ENCODE measurements around the gene RPS2. TPM values are rescaled to one million over a fixed set of nuclear protein-coding genes. Genes with fewer than 3 reads are reported as not detected.

RPS2 gene
- total and polyA plus RNA-seq, 8 donors = 1,316 to 3,219 (median 1,806) TPM

DNA sequence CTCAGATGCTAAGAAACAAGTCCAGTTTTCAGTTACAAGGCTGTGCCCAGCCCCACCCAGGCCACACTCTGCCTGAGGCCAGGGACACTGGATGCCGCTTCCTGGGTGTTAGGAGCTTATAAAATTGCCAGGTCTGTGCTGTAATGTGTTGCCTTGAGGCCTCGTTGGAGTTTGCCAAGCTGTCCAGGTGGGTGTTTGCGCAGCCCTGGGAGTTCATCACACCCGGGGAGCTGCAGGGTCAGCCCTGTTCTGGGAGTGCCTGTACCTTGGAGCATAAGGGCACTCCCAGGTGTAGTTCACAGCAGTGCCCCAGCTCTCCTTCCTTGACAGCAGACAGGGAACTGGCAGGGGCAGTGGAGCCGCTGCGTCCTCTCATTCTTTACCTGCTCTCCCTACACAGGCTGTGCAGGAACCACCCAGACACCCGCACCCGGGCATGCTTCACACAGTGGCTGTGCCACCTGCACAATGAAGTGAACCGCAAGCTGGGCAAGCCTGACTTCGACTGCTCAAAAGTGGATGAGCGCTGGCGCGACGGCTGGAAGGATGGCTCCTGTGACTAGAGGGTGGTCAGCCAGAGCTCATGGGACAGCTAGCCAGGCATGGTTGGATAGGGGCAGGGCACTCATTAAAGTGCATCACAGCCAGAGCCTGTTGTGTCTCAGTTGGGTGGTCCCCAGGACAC, 21.0 kb upstream of the RPS2 start:
- ATAC-seq = no peak
- FAIRE-seq = no peak
- Histone ChIP-seq H3K9me3 (no peaks in the 10 kb centered on the region), H3K36me3 (peaks cover 0 to 3% (median 0%) of the 10 kb centered on the region in 3 donors), H3K4me3 (no peak overlapping the region), H3K27me3 (peaks cover 0 to 3% (median 0%) of the 10 kb centered on the region in 4 donors), H3K4me1 (peaks cover 11 to 20% (median 16%) of the 10 kb centered on the region in 3 donors), H3K27ac (no peak overlapping the region)
- peak in 1 of 6 donors; percentile 67 for DNase-seq
- intact Hi-C loops (cut with DNase I) = no loop called here
- 89 to 92% methylated on average over 14 of the region's 14 CpGs for WGBS, 2 donors
- TF ChIP-seq, protein P1, sequence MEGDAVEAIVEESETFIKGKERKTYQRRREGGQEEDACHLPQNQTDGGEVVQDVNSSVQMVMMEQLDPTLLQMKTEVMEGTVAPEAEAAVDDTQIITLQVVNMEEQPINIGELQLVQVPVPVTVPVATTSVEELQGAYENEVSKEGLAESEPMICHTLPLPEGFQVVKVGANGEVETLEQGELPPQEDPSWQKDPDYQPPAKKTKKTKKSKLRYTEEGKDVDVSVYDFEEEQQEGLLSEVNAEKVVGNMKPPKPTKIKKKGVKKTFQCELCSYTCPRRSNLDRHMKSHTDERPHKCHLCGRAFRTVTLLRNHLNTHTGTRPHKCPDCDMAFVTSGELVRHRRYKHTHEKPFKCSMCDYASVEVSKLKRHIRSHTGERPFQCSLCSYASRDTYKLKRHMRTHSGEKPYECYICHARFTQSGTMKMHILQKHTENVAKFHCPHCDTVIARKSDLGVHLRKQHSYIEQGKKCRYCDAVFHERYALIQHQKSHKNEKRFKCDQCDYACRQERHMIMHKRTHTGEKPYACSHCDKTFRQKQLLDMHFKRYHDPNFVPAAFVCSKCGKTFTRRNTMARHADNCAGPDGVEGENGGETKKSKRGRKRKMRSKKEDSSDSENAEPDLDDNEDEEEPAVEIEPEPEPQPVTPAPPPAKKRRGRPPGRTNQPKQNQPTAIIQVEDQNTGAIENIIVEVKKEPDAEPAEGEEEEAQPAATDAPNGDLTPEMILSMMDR (IDR thresholded peaks at IDR 0.05) = no peak

DNA sequence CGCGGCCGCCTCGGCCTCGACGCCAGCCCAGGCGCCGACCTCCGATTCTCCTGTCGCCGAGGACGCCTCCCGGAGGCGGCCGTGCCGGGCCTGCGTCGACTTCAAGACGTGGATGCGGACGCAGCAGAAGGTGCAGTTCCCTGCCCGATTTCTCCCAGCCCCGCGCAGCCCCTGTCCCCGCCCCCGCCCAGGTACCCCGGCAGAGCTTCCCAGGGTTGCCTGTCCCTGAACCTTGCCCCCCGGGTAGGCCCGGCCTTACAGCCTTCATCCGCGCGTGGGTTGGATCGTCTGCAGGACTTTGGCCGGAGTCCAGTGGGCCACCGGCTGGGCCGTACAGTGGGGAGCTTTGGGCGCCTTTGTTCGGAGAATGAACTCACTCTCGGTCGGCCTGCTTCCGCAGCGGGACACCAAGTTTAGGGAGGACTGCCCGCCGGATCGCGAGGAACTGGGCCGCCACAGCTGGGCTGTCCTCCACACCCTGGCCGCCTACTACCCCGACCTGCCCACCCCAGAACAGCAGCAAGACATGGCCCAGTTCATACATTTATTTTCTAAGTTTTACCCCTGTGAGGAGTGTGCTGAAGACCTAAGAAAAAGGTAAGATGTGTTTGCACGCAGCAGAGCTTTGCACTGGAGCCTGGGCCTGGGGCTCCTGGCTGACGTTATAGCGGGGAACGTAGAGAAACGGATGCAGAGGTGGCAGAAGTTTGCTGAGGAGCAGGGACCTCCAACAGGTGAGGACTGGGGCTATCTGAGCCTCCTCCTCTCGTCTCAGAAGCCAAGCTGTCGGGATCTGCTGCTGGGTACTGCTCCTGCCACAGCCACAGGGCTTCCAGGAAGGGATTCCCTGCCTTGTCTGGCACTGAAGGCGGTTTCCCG, 20.0 kb upstream of the RPS2 start:
- H3K36me3 ChIP-seq = peaks cover 0 to 3% (median 0%) of the 10 kb centered on the region in 3 donors
- WGBS, 2 donors = 9 to 12% methylated on average over 38 to 58 of the region's 58 CpGs
- no peaks in the 10 kb centered on the region for H3K27me3 ChIP-seq
- FAIRE-seq = no peak
- peak in 1 of 4 donors; percentile 3 for ATAC-seq
- peak in 3 of 6 donors; percentile 56 to 82 (median 76) for DNase-seq
- intact Hi-C loops (cut with DNase I) = no loop called here
- no peaks in the 10 kb centered on the region for H3K9me3 ChIP-seq
- H3K27ac ChIP-seq = peak overlapping the region; percentile 47 to 78 (median 69)
- TF ChIP-seq, protein P1 (IDR thresholded peaks at IDR 0.05) = no peak
- H3K4me3 ChIP-seq = peak overlapping the region; percentile 84 to 95 (median 94)
- peaks cover 7 to 20% (median 16%) of the 10 kb centered on the region in 3 donors for H3K4me1 ChIP-seq

DNA sequence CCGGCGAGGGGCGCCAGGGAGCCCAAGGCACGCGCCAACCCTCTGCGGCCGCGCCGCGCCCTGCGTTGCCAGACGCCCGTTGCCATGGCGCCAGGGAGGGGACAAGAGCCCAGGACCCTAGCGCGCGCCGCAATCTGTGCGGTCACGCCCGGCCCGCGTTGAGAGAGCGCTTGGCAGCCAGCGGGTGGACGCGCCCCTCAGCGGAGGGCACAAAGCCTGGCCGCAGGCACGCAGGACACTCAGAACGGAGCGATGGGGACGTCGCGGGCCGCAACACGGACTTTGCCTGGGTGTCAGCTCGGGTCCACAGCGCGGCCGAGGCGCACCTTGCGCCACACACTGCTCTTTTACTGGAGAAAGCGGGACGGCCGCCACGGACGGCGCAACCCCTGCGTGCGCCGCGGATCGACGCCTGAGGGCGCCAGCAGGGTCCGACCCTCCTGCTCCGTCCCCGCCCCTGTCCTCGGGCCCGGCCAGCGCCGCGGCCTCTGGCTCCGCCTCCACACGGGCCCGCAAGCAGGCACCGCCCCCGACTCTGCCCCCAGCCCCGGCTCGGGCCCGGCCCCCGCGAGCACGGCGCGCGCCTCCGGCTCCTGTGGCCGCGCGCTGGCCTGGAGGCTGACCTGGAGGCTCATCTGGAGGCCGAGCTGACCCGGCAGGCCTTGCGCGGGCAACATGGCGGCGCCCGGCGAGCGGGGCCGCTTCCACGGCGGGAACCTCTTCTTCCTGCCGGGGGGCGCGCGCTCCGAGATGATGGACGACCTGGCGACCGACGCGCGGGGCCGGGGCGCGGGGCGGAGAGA, 19.1 kb upstream of the RPS2 start, which contains the start of gene GFER:
TSS of gene GFER (plus strand) at position 650 of the 803 bp plus-strand sequence. CDS start at position 676, 26 bp downstream.
- Histone ChIP-seq H3K9me3 (no peaks in the 10 kb centered on the region), H3K4me3 (peak within 1 kb of the TSS; percentile 84 to 95 (median 94)), H3K27me3 (no peaks in the 10 kb centered on the region), H3K4me1 (peaks cover under 1 to 17% (median 12%) of the 10 kb centered on the region in 3 donors), H3K27ac (peak within 1 kb of the TSS; percentile 47 to 78 (median 69)), H3K36me3 (peaks cover 0 to 3% (median 0%) of the 10 kb centered on the region in 3 donors)
- no peak for FAIRE-seq
- 0 to 1% methylated on average over 82 to 109 of the region's 109 CpGs for WGBS, 2 donors
- DNase-seq = peak; percentile 89 to 96 (median 94)
- intact Hi-C loops (cut with DNase I) = no loop called here
- peak; percentile 81 to 90 (median 84) for ATAC-seq
- TF ChIP-seq, protein P1 (IDR thresholded peaks at IDR 0.05) = peak in 1 of 4 donors; percentile 17

DNA sequence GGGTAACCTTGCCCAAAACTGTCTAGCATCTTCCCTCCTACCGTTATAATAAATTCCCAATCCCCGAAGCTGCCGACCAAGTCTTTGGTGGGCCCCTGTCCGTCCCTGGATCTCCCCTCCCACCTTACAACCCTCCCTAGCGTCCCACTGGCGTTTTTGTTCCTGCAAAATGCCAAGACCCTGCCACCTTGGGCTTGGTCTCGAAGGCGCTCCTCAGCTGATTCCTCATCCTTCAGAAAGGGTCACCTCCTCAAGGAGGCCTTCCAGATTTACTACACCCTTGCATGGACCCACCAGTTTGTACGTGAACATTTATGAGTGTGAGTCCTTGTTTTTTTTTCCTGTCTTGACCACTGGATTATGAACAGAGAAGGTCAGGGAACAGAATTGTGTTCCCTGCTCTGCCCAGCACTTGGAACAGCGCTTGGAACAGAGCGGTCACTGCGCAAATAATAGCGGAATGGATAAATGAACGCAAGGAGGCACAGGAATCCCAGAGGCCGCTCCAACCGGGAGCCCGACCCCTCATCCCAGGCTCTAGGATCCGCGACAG, 18.4 kb upstream of the RPS2 start:
- H3K4me3 ChIP-seq = peak overlapping the region in 3 of 4 donors; percentile 84 to 95 (median 93)
- no peaks in the 10 kb centered on the region for H3K9me3 ChIP-seq
- no peak for ATAC-seq
- TF ChIP-seq, protein P1 (IDR thresholded peaks at IDR 0.05) = no peak
- DNase-seq = peak in 1 of 6 donors; percentile 39
- no peak for FAIRE-seq
- no peaks in the 10 kb centered on the region for H3K27me3 ChIP-seq
- intact Hi-C loops (cut with DNase I) = no loop called here
- peaks cover 0 to 17% (median 12%) of the 10 kb centered on the region in 3 donors for H3K4me1 ChIP-seq
- H3K27ac ChIP-seq = peak overlapping the region in 3 of 4 donors; percentile 47 to 78 (median 68)
- H3K36me3 ChIP-seq = peaks cover 0 to 3% (median 0%) of the 10 kb centered on the region in 3 donors
- WGBS, 2 donors = 29 to 36% methylated on average over 19 of the region's 19 CpGs
